Mesendoderm (in vitro differentiated cells): ENCODE measurements around the gene ANKRD27.
"Not testable (repeated sequence)": the region's sequence is repeated elsewhere in the genome, so short reads cannot be mapped to it uniquely, and the experiment has no call there.

Experiments
- DNase-seq: peaks from one replicate; pipeline ENCODE4 v3.0.0; 2013
- H2AK5ac ChIP-seq: 2 replicates; pipeline ENCODE4 v1.6.1; 2013; ENCODE audit warnings: low read length, inconsistent platforms
- H2BK120ac ChIP-seq: 2 replicates; pipeline ENCODE4 v1.6.1; 2013; ENCODE audit warnings: low read depth, mild to moderate bottlenecking, low read length, moderate library complexity, mixed read lengths
- H2BK15ac ChIP-seq: replicated peaks from 2 replicates; pipeline ENCODE4 v1.6.1; 2013; ENCODE audit warnings: low read depth, mild to moderate bottlenecking, moderate library complexity
- H2BK5ac ChIP-seq: 2 replicates; pipeline ENCODE4 v1.6.1; 2013; ENCODE audit warnings: low read length, inconsistent platforms
- H3K18ac ChIP-seq: 2 replicates; pipeline ENCODE4 v1.6.1; 2013; ENCODE audit warnings: mild to moderate bottlenecking, low read length, mixed read lengths
- H3K23ac ChIP-seq: one replicate; pipeline ENCODE4 v1.6.1; 2013; ENCODE audit warnings: low read length
- H3K27ac ChIP-seq: 2 replicates; pipeline ENCODE4 v1.5.1; 2013; ENCODE audit warnings: low read depth, mild to moderate bottlenecking, inconsistent platforms, low read length, moderate library complexity
- H3K27me3 ChIP-seq: 2 replicates; pipeline ENCODE4 v1.6.1; 2013; ENCODE audit warnings: low read length, control low read depth, mild to moderate bottlenecking, inconsistent platforms; ENCODE audit not compliant: insufficient read depth, poor library complexity
- H3K36me3 ChIP-seq: 2 replicates; pipeline ENCODE4 v1.6.1; 2013; ENCODE audit warnings: low read length, inconsistent platforms; ENCODE audit not compliant: control insufficient read depth, insufficient read depth
- H3K4ac ChIP-seq: one replicate; pipeline ENCODE4 v1.6.1; 2013; ENCODE audit warnings: low read depth, mild to moderate bottlenecking, low read length, moderate library complexity
- H3K4me1 ChIP-seq: 2 replicates; pipeline ENCODE4 v1.6.1; 2013; ENCODE audit warnings: low read depth, low read length, inconsistent platforms; ENCODE audit not compliant: control insufficient read depth
- H3K4me2 ChIP-seq: 2 replicates; pipeline ENCODE4 v1.6.1; 2013; ENCODE audit warnings: low read length
- H3K4me3 ChIP-seq: 2 replicates; pipeline ENCODE4 v1.5.1; 2013; ENCODE audit warnings: mild to moderate bottlenecking, low read length
- H3K56ac ChIP-seq: one replicate; pipeline ENCODE4 v1.6.1; 2013; ENCODE audit warnings: low read length
- H3K79me1 ChIP-seq: 2 replicates; pipeline ENCODE4 v1.6.1; 2013; ENCODE audit warnings: low read length, inconsistent platforms
- H3K79me2 ChIP-seq: 2 replicates; pipeline ENCODE4 v1.6.1; 2013; ENCODE audit warnings: mild to moderate bottlenecking, low read length; ENCODE audit not compliant: control insufficient read depth, insufficient read depth
- H3K9ac ChIP-seq: 2 replicates; pipeline ENCODE4 v1.6.1; 2013; ENCODE audit warnings: low read length, inconsistent platforms
- H4K5ac ChIP-seq: one replicate; pipeline ENCODE4 v1.6.1; 2013; ENCODE audit warnings: low read length
- H4K8ac ChIP-seq: one replicate; pipeline ENCODE4 v1.6.1; 2013; ENCODE audit warnings: low read depth, mild to moderate bottlenecking, control low read depth, low read length, moderate library complexity
- WGBS: extraction: QIAGEN DNeasy Blood & Tissue Kit; methylation state at CpG from one replicate; pipeline ENCODE4 v1.1.7; 2013; ENCODE audit warnings: low lambda C conversion rate, missing lambda C conversion rate; ENCODE audit not compliant: insufficient coverage; ENCODE audit errors: extremely low coverage; 5-methylcytosine and 5-hydroxymethylcytosine counted together

The ANKRD27 gene

GRCh38 chr19:32702010-32702409, 27.0 kb upstream of the ANKRD27 start:
- H2BK5ac ChIP-seq = no peak overlapping the region

GRCh38 chr19:32700129-32700528, 25.1 kb upstream of the ANKRD27 start:
- WGBS = no CpG with 5 or more reads among the region's 7 CpGs
- H2BK120ac ChIP-seq, H3K4me3 ChIP-seq, H2BK15ac ChIP-seq, H3K27ac ChIP-seq, H4K8ac ChIP-seq, H3K18ac ChIP-seq, H3K79me2 ChIP-seq, H2AK5ac ChIP-seq, H4K5ac ChIP-seq, H3K36me3 ChIP-seq, H3K4me2 ChIP-seq, DNase-seq, H3K27me3 ChIP-seq, H3K79me1 ChIP-seq, H3K56ac ChIP-seq, H3K4ac ChIP-seq, H2BK5ac ChIP-seq, H3K9ac ChIP-seq, H3K4me1 ChIP-seq, H3K23ac ChIP-seq: not testable (repeated sequence)

More at GRCh38 chr19:32702010-32702409, 27.0 kb upstream of the ANKRD27 start:
- H2BK120ac ChIP-seq = no peak overlapping the region
- H4K5ac ChIP-seq = no peak overlapping the region
- H3K9ac ChIP-seq = no peak overlapping the region
- no peaks in the 10 kb centered on the region for H3K79me2 ChIP-seq
- no peaks in the 10 kb centered on the region for H3K27me3 ChIP-seq
- H3K4me1 ChIP-seq = no peaks in the 10 kb centered on the region
- no peak overlapping the region for H3K4me2 ChIP-seq
- no peak overlapping the region for H3K23ac ChIP-seq
- WGBS = no CpG with 5 or more reads among the region's 5 CpGs
- peak; percentile 37 for DNase-seq
- H2BK15ac ChIP-seq = no peak overlapping the region
- no peak overlapping the region for H2AK5ac ChIP-seq
- H3K4ac ChIP-seq = no peak overlapping the region
- H3K79me1 ChIP-seq = no peaks in the 10 kb centered on the region
- no peak overlapping the region for H3K4me3 ChIP-seq
- H3K56ac ChIP-seq = no peak overlapping the region
- H3K27ac ChIP-seq = no peak overlapping the region
- H3K18ac ChIP-seq = no peak overlapping the region
- no peak overlapping the region for H4K8ac ChIP-seq
- no peaks in the 10 kb centered on the region for H3K36me3 ChIP-seq

GRCh38 chr19:32696771-32697170, 21.8 kb upstream of the ANKRD27 start:
- not testable (repeated sequence) for H2BK5ac ChIP-seq, H2BK120ac ChIP-seq, H3K4ac ChIP-seq, H3K79me2 ChIP-seq, H4K8ac ChIP-seq, H4K5ac ChIP-seq, H3K4me2 ChIP-seq, H3K27ac ChIP-seq, H3K56ac ChIP-seq, H2AK5ac ChIP-seq, H3K23ac ChIP-seq, DNase-seq, H3K4me1 ChIP-seq, H3K18ac ChIP-seq, H2BK15ac ChIP-seq, H3K4me3 ChIP-seq, H3K79me1 ChIP-seq, H3K27me3 ChIP-seq, H3K9ac ChIP-seq, H3K36me3 ChIP-seq
- no CpG with 5 or more reads among the region's 3 CpGs for WGBS

GRCh38 chr19:32695506-32695905, 20.5 kb upstream of the ANKRD27 start:
- WGBS = no CpG with 5 or more reads among the region's 6 CpGs

GRCh38 chr19:32694851-32695250, 19.9 kb upstream of the ANKRD27 start:
- H2BK15ac ChIP-seq, H3K79me1 ChIP-seq, H3K27me3 ChIP-seq, H3K4me1 ChIP-seq, H2BK120ac ChIP-seq, H3K36me3 ChIP-seq, H2AK5ac ChIP-seq, H3K4me3 ChIP-seq, H3K4me2 ChIP-seq, H3K27ac ChIP-seq, H2BK5ac ChIP-seq, H3K56ac ChIP-seq, H4K8ac ChIP-seq, H4K5ac ChIP-seq, DNase-seq, H3K4ac ChIP-seq, H3K18ac ChIP-seq, H3K23ac ChIP-seq, H3K9ac ChIP-seq, H3K79me2 ChIP-seq: not testable (repeated sequence)
- no CpG with 5 or more reads among the region's 2 CpGs for WGBS

More at GRCh38 chr19:32695506-32695905, 20.5 kb upstream of the ANKRD27 start:
- H3K18ac ChIP-seq, H3K4me2 ChIP-seq, H3K79me1 ChIP-seq, H3K23ac ChIP-seq, H3K27me3 ChIP-seq, H3K4me1 ChIP-seq, H2BK5ac ChIP-seq, H2BK120ac ChIP-seq, DNase-seq, H2BK15ac ChIP-seq, H3K27ac ChIP-seq, H4K8ac ChIP-seq, H3K4me3 ChIP-seq, H3K9ac ChIP-seq, H3K56ac ChIP-seq, H2AK5ac ChIP-seq, H3K4ac ChIP-seq, H4K5ac ChIP-seq, H3K79me2 ChIP-seq, H3K36me3 ChIP-seq: not testable (repeated sequence)

- not testable (repeated sequence) for H3K4me2 ChIP-seq, H4K5ac ChIP-seq, H3K27ac ChIP-seq, H3K56ac ChIP-seq, H4K8ac ChIP-seq, H3K79me1 ChIP-seq, H3K4ac ChIP-seq, H2AK5ac ChIP-seq, H3K4me1 ChIP-seq, H3K23ac ChIP-seq, DNase-seq, H3K79me2 ChIP-seq, H3K9ac ChIP-seq, H2BK5ac ChIP-seq, H3K18ac ChIP-seq, H2BK15ac ChIP-seq, H2BK120ac ChIP-seq, H3K27me3 ChIP-seq, H3K36me3 ChIP-seq, H3K4me3 ChIP-seq
- no CpG with 5 or more reads among the region's 2 CpGs for WGBS
Observed at GRCh38 chr19:32694316-32694715, 19.3 kb upstream of the ANKRD27 start.
